HG03378 (cell line): Measurements from ENCODE around the gene ZNRF3.
"Not testable (repeated sequence)": the region's sequence is repeated elsewhere in the genome, so short reads cannot be mapped to it uniquely, and the experiment has no call there.

Experiments
- ATAC-seq: cut with Tn5 transposase; IDR thresholded peaks from one replicate; pipeline ENCODE4 v1.9.1; 2021; ENCODE audit warnings: mild to moderate bottlenecking, moderate library complexity; ENCODE audit not compliant: unreplicated experiment

The ZNRF3 gene

DNA sequence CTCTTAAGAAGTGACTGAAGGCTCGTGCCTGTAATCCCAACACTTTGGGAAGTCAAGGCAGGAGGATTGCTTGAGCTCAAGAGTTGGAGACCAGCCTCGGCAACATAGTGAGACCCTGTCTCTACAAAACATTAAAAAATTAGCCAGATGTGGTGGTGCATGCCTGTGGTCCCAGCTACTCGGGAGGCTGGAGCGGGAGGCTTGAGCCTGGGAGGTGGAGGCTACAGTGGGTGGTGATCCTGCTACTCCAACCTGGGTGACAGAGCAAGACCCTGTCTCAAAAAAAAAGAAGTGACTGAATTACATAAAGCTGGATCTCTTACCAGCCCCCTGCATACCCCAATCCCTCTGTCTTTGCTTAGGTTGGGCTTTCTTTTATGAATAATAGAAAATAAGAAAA lies 120.2 kb downstream of the ZNRF3 start:
- ATAC-seq, result no peak

DNA sequence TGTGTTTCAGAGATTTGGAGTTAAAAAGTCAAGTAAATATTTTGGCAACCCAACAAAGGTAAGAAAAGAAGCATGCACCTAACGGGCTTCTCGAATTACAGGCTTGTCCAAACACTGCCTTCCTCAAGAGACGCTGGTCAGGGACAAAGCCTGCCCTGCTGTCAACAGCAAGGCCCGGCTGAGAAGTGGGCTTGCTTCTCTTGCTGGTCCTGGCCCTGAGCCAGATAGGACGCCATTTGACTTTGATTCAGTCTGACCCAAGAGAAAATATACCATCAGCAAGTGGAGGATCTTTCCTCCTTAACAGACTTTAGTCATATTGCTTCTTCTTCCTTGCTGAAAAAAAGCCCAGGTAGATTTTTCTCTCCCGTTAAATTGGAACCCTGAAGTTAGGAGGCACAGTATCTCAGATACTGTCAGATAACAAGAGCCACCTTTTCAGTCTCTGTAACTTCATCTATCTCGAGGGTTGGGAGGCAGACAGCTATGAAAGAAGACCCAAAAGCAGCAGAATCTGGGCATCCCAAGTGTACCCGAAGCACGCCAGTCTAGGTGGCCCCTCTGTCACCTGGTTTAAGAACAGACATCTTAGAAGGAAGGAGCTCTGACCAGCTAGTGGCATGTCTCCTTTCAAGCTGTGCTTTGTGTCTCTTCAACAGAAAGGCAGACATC lies 120.7 kb downstream of the ZNRF3 start:
- ATAC-seq, result no peak

GRCh38 chr22:29004647-29005371 lies 121.4 kb downstream of the ZNRF3 start:
- no peak for ATAC-seq

DNA sequence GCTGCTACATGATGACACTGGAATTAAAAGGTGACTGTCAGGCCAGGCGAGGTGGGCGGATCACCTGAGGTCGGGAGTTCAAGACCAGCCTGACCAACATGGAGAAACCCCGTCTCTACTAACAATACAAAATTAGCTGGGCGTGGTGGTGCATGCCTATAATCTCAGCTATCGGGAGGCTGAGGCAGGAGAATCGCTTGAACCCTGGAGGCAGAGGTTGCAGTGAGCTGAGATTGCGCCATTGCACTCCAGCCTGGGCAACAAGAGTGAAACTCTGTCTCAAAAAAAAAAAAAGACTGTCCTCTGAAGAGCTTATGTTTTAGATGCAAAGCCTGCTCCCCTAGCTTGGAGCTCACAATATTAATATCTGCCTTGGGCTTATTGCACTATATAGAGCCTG lies 122.4 kb downstream of the ZNRF3 start:
- ATAC-seq, result not testable (repeated sequence)

GRCh38 chr22:29006346-29006745 lies 123.0 kb downstream of the ZNRF3 start:
- no peak for ATAC-seq

- ATAC-seq, result no peak
Measured at GRCh38 chr22:29009148-29009547, 125.8 kb downstream of the ZNRF3 start.

DNA sequence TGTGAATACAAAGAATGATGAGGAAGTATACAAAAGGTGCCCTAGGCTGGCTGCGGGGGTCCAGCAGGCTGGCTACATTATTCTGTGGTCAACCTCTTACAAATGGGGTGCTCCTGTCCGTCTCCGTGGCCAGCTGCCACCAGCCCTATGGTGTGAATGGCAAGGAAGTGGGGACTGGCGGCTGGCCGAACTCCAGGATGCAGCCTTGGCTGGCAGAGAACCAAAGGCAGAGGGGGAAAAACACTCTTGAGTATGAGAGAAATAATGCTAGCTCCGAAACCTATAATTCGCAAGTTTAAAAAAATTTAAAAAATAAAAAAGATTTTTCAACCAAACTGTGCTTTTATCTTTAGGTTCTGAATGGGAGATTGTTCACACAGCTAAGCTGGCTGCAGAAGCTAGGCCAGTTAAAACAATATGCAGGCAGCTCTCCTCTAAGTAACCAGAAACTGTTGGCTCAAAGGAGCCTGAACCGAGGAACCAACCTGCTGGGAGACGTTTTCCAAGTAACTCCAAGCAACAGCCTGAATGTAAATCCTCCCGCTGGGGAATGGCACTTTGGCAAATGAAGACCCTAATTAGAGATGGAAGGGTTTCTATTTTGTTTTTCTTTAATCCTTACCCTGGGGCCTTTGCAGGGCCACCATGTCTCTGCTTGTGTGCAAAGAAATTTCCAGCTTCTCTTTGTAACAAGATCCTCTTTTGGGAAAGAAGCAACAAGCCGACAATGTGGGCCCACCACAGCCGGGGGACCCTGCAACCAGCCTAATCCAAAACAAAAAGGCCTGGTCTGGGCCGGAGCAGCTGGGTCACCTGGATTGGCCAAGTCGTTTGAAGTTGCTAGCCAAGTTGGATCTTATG lies 128.1 kb downstream of the ZNRF3 start:
- ATAC-seq, result no peak

DNA sequence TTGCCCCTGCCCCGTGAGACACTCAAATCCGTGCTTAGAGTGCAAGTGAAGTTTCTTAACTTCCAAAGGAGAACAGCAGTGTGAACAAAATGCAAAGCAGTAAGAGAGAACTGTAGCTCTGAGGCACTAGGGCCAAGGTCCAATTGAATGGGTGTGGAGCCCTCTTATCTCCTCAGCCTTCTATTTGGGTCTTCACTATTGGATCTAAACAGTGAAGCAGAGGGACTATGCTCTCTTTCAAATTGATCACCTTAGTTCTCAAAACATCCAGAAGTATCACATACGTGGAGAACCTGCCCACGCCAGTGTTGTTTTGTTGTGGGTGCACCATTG lies 128.7 kb downstream of the ZNRF3 start:
- no peak for ATAC-seq

GRCh38 chr22:29012952-29013351 lies 129.6 kb downstream of the ZNRF3 start:
- ATAC-seq, result no peak

DNA sequence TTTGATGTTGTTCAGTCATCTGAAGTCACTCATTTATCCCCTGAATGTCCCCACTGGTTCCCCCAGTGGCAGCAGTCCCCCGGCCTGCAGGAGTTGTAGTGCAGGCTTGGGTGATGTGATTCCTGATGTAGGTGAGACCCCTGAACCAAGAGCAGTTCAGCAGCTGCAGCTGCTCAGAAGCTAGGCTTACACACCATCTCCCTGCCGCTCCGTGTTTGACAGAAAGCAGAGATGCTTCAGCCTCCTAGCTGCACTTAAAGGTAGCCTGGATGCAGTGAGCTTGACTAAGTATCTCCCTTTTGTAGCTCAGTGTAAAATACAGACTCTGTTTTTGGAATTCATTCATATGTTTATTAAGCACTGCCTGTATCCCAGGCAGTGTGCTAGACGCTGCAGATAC lies 130.9 kb downstream of the ZNRF3 start:
- ATAC-seq, result no peak

DNA sequence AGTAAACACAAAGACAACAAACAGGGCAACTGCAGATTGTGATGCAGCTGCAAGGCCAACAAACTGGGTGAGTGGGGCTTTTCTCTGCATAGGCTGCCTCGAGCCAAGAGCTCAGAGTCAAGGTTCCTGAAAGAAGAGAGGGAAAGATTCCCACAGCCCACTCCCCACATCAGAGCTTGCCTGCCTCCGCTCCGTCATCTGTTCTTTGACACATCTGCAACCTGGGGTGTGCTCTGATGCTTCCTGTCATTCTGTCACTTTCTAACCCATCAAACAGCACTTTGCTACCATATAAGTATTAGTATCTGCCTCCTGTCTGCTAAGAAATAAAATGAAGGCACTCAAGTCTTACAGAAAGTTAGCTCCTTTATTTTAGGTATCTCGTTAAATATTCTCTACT lies 131.4 kb downstream of the ZNRF3 start:
- ATAC-seq, result no peak

DNA sequence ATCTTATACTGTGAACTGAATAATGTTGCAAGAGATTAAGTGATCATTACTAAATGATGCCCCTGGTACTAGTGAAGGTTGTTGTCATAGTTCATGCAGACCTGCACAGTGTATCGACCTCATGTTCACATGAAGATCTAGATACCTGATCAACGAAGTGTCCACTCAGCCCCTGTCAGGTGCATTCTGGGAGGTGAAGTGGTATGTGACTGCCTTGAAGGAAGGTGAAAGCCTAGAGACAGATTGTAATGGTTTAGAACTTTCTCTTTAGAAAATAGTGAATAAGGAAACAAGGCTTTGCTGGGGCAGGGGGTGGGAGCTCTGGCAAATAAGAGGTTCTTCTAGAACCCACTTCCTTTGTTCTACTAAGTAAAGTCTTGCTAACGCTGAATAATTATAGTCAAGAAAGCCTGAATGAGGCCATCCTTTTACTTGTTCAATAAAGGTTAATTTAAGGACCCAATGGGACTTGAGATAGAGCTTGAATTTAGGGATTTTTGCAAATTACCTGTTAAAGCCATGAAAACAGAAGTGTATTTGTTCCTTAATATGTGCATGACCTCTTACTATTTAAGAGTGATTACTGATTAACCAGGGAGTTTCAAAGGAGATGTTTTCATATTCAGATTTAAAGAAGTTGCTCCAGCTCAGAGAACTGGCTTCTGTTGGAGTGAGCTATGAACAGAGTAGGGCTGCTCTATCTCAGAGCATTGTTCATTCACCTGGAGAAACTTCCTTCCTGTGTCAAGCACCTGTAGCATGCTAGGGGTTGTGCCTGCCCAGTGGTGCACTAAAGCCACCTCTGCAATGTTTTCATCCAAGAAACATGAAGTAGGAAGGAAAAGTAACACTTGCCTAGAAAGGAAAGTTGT lies 132.9 kb downstream of the ZNRF3 start:
- ATAC-seq, result no peak

GRCh38 chr22:29018293-29019189 lies 135.2 kb downstream of the ZNRF3 start:
- no peak for ATAC-seq

DNA sequence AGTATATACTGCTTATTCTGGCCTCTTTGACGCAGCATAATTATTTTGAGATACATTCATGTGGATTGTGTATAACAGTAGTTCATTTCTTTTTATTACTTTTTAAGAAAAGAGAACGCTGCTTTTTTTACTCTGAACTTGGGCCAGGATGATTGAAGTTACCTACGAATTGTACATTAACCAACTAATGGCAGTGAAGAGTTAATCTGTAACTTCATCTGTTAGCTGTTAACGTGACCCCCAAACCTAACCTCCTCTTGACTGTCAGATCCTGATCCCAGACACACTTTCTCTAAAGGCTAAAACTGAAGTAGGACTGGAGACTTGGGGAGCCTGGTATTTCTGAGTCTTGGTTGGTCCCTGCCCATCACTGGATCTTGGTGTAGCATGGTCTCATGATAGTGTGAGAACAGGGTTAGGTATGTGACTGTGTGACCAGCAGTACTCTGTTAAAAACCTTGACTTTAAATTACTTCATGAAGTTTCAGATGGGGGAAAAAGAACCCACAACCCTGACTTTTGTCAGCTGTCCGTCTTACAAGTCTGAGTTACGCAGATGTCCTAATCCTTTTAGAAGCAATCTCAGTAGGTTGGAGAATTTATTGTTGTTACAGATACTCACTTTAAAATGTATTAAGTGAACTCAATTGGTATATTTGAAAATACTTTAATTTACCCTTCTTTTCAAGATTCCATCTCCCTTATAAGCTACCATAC lies 138.9 kb downstream of the ZNRF3 start:
- no peak for ATAC-seq

GRCh38 chr22:29023172-29023796 lies 139.9 kb downstream of the ZNRF3 start:
- no peak for ATAC-seq

DNA sequence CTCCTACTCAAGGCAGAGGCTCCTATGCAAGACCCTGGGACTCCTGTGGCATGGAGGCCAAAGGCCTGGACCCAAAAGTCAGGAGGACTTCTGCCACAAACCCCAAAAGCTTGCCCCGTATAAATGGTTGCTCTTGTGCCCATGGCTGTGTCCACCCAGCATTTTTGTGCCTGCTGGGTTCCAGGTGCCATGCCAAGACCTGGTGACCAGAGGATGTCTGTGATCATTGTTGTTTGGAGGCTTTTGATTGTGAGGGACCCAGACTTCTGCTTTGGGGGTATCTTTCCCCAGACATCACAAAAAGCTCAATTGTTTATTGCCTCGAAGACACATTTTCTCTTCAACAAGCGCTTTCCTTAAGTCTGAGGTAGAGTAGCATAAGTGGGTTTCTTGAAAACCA lies 143.2 kb downstream of the ZNRF3 start:
- ATAC-seq, result no peak

GRCh38 chr22:29028468-29028867 lies 145.1 kb downstream of the ZNRF3 start:
- ATAC-seq, result no peak

- ATAC-seq, result no peak
Measured at GRCh38 chr22:29029202-29030000, 146.0 kb downstream of the ZNRF3 start.
